Esophagus muscularis mucosa (tissue), 3 donors: ENCODE measurements around the gene PTPN23.

ENCODE experiments used
- CTCF ChIP-seq, 3 experiments: fragments of 200-600 bp in 2 of 3; fragments of 450-650 bp in 1 of 3; sonication (generic) in 2 of 3; IDR thresholded peaks; one replicate each; pipeline ENCODE4 v1.5.1; 2017 to 2019; ENCODE audit warnings: antibody characterized with exemption in 3 of 3, mild to moderate bottlenecking in 2 of 3, moderate library complexity in 1 of 3
- POLR2A ChIP-seq: fragments of 450-650 bp; IDR thresholded peaks from one replicate; pipeline ENCODE4 v1.6.1; 2017; ENCODE audit warnings: antibody characterized with exemption, moderate library complexity, mild to moderate bottlenecking, low read depth

- TF ChIP-seq POLR2A: no peak
- no peak for TF ChIP-seq CTCF (IDR thresholded peaks at IDR 0.05)
These were observed 62.8 kb downstream of the PTPN23 start for GRCh38 chr3:47443611-47443995.
